Skin epidermis (tissue), 12 donors: ENCODE measurements around the gene TSPAN16.
"Not testable (repeated sequence)": the region's sequence is repeated elsewhere in the genome, so short reads cannot be mapped to it uniquely, and the experiment has no call there.

Experiments
- H3K27ac ChIP-seq, 21 experiments: fragments of 200-600 bp; sonication (generic) in 11 of 21; one replicate each; pipeline ENCODE4 v1.5.0; 2020; ENCODE audit warnings: mild to moderate bottlenecking in 3 of 21, inconsistent platforms in 2 of 21, moderate library complexity in 2 of 21
- H3K4me3 ChIP-seq, 7 experiments: fragments of 200-600 bp; sonication (generic) in 2 of 7; one replicate each; pipeline ENCODE4 v1.5.0; 2020; ENCODE audit warnings: inconsistent platforms in 2 of 7, mild to moderate bottlenecking in 2 of 7, moderate library complexity in 1 of 7

The TSPAN16 gene

DNA sequence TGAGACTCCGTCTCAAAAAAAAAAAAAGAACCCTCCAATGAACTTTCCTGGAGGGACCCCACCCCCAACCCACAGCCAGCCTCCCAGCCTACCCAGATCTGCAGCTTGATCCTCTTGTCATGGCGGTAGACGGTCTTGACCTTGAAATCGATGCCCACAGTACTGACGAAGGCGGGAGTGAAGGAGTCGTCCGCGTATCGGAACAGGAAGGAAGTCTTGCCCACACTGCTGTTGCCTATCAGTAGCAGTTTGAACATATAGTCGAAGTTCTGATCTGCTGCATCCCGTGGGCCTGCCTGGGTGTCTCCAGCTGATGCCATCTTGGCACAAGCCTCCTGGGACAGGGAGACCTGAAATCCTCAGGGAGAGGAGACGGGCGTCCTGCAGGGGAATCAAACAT is 41.1 kb downstream of the TSPAN16 start:
- Histone ChIP-seq H3K4me3 (no peak overlapping the region), H3K27ac (peak overlapping the region in 1 of 21 experiments; percentile 5)

DNA sequence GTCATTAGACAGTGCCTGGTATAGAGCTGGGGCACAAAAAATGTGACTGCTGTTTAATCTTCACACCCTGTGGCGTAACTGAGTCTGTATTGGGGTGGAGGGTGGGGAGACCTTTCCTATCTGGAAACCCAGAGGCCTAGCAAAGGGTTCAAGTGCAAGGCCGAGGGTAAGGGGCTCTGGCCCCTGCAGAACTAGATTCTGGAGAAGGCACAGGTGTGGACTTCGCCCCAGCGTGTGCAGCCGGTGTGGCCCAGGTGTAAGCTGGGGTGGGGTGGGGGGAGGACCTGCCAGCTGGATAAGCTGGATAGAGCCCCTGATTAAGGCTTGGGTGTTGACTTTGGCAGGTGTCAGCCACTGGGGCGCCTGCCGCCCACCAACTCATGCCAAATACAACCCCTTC is 42.2 kb downstream of the TSPAN16 start:
- Histone ChIP-seq H3K27ac (peak overlapping the region in 16 of 21 experiments; percentile 79 to 97 (median 85)), H3K4me3 (peak overlapping the region in 6 of 7 experiments; percentile 60 to 86 (median 77))

DNA sequence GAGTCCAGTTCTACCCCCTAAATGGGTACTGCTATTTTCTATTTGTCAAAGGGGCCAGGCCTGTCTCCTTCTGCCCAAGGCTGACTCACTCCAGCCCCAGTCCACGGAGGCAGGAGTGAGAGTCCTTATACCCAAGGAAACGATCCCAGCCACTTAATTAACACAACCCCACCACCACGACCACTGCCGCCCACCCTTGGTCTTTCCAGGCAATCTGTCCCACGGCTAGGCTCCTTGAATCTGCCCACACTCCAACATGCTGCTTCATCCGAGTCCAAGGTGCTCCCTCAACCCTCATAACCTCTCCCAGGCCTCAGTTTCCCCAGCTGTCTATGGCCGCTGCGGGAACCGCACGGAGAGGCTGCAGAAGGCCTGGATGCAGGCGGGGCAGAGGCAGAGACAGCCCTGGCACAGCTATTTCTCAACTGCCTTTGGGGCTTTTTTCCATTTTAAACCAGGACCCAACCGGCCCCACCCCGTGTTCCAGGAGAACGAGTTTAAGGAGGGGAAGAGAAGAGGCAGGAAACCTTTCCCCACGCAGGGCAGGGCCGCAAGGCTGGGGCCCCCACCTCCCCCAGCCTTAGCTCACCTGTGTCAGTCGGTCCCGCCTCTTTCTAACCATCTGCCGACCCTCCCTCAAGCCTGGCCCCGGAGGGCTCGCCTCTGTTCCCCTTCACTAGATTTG is 42.8 kb downstream of the TSPAN16 start:
- Histone ChIP-seq H3K27ac (peak overlapping the region; percentile 43 to 97 (median 85)), H3K4me3 (peak overlapping the region; percentile 60 to 90 (median 79))

DNA sequence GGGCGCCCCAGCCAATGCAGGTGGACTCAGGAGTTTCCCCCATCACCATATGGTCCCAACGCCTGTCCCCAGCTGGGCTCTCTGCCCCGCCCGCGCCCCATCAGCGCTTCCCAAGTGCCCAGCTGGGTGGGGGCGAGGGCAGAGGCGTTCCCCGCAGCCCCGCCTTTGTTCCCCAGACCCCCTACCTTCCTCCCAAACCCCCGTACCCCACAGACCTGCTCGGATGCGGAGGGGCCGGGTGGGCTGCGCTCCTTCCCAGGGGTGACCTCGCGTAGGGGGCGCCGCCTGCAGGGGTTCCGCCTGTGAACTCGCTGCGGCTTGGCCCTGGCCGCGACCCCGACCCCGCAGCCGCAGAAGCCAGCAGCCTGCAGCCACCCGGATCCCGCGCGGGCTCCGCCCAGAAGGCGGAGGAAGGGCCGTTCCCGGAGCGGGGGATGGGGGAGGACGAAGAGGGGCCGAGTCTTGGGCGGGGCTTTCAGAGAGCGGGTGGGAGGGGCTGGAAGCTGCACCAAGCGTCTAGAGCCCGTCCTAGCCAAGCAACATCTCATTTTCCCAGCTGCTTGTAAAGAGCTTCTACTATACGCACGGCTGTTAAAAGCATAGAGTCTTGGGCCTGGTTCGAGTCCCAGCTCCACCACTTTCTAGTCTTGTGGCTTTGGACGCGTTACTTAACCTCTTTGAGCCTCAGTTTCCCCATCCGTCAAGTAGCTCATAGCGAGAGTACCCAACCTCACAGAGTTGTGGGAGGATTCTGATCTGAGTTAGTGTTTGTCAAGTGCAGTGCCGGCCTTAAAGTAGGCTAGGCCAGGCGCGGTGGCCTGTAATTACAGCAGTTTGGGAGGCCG is 43.5 kb downstream of the TSPAN16 start, which contains the start of gene RAB3D:
Gene RAB3D, minus strand, starts transcription at position 404 of the 845 bp plus-strand sequence. CDS start 2,258 bp downstream, outside the sequence.
- Histone ChIP-seq H3K27ac (peak within 1 kb of the TSS; percentile 43 to 97 (median 85)), H3K4me3 (peak within 1 kb of the TSS; percentile 60 to 90 (median 79))

DNA sequence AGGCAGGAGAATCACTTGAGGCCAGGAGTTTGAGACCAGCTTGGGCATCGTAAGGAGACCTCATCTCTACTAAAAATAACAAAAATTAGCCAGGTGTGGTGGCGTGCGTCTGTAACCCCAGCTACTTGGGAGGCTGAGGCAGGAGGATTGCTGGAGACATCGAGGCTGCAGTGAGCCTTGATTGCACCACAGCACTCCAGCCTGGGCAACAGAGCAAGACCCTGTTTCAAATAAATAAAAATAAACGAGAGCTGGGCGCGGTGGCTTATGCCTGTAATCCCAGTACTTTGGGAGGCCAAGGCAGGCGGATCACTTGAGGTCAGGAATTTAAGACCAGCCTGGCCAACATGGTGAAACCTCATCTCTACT is 44.1 kb downstream of the TSPAN16 start:
- H3K4me3 ChIP-seq: peak overlapping the region in 4 of 7 experiments; percentile 63 to 90 (median 80)
- peak overlapping the region in 15 of 21 experiments; percentile 8 to 97 (median 87) for H3K27ac ChIP-seq

DNA sequence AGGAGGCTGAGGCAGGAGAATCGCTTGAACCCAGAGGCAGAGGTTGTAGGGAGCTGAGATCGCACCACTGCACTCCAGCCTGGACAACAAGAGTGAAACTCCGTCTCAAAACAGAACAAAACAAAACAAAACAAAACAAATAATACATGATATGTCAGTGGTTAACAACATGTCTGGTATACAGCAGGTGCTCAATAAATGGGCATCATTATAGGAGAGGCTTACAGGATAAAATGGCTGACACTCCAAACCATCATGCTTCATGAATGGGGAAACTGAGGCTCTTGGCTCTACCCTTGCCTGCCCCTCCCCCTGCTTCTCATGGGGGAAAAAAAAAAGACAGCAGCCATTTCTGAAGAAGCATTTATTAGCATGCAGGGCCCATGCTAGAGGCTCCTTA is 46.5 kb downstream of the TSPAN16 start:
- no peak overlapping the region for H3K4me3 ChIP-seq
- peak overlapping the region in 1 of 21 experiments; percentile 24 for H3K27ac ChIP-seq

DNA sequence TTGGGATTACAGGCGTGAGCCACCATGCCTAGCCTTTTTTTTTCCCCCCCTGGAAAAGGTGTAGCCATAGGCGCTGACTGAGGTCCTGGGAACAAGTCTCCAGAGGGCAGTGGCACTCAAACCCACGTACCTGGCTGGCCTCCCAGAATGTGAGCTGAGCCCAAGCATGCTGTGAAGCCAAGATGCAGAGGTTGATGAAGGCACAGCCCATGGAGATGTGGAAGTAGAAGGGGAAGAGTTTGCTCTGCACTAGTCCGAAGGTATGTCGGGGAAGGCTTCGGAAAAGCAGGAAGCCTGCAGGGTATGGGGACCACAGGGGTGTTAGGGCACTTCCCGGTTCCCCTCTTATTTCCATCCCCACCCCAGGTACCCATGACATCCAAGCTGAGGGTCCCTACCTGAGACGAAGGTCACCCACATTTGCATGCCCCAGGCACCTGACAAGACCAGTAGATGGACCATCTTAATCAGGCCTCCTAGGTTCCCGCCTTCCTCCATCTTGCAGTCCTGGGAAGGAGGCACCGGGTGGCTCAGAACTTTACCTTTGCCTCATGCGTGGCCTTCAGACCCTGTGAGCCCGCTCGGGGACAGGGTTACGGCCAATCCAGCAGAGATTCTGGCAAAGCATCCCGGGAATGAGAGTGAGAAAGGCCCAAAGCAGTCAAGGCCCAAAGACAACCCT is 49.3 kb downstream of the TSPAN16 start:
- Histone ChIP-seq H3K4me3 (peak overlapping the region; percentile 53 to 76 (median 67)), H3K27ac (peak overlapping the region in 17 of 21 experiments; percentile 68 to 91 (median 84))

DNA sequence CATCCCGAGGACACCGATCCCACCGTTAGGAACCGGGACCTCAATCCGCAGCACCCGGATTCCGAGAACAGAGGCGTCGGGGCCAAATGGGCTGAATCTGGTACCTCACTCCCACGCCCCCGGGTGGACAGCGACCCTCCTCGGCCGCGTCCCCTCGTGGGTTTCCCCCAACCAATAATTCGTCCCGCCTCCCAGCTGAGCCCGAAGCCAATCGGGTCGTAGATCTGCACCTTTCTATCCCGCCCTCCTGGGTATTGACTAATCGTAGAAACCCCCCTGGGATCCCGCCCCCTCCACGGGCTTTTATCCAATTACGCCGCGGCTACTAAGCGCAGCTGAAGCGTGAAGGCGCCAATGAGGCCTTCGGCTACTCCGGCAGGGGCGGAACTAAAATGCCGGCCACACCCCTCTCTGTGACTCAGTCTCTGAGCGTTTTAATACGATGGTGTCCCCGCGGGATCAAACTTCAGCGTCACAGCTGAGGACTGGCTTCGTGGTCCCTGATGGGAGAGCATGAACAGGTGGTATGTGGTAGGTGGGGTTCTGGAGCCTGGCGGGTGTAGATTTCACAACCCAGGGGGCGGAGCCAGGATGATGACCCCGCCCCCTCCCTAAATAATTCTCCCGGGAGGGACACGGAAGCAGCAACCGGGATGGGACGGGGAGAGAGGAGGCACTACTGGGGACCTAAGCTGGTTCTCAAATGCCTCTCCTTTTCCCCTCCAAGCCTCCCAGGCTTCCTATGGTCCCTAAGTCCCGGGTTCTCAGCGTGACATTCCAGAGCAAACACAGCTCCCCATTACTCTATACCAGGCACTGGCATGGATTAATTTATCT is 50.4 kb downstream of the TSPAN16 start, which contains the start of the genes CCDC159 and TMEM205:
Gene CCDC159, plus strand, starts transcription at position 416 of the 837 bp plus-strand sequence. Its CDS starts 88 bp downstream, at position 504.
Gene TMEM205, minus strand, starts transcription at position 165 of the 837 bp plus-strand sequence. CDS start 649 bp downstream, outside the sequence.
- H3K27ac ChIP-seq: peak within 1 kb of the TSS in 20 of 21 experiments; percentile 60 to 91 (median 83)
- peak within 1 kb of the TSS; percentile 53 to 76 (median 67) for H3K4me3 ChIP-seq

DNA sequence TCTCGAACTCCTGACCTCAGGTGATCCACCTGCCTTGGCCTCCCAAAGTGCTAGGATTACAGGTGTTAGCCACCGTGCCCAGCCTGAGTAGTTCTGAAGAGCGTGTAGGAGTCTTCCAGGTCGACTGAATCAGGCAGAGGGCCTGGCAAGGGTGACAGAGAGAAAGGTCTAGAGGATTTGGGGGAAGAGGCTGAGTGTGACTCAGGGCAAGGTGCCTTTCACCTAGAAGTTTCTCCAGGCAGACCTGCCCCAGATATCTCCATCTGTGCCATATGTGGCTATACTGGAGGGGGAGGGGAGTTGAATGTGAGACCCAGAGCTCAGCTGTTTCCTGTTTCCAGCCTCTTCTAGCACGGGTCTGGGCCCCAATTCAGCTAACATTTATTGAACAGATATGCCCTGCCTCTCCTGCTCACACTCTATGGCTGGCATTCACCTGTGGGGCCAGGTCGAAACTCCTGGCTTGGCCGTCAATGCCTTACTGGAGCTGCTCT is 51.6 kb downstream of the TSPAN16 start:
- H3K27ac ChIP-seq: peak overlapping the region in 2 of 21 experiments; percentile 81 to 86
- no peak overlapping the region for H3K4me3 ChIP-seq

DNA sequence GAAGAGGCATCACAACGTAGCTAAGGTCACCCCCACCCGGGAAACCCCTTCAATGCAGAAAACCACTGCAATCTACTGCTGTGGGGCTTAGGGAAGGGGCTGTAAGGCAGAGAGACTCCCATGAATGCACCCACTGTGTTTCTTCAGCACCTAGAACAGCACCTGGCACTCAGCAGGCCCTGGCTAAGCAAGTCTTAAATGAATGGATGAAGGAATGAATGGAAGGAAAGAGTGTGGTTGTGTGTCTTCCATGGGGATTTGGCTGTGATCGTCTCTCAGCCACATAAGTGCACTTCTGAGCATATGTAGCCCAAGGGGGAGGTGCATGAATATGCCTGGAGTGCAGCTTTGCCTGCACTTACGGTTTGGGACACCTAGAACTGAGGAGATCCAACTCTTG is 53.2 kb downstream of the TSPAN16 start:
- no peak overlapping the region for H3K4me3 ChIP-seq
- no peak overlapping the region for H3K27ac ChIP-seq

DNA sequence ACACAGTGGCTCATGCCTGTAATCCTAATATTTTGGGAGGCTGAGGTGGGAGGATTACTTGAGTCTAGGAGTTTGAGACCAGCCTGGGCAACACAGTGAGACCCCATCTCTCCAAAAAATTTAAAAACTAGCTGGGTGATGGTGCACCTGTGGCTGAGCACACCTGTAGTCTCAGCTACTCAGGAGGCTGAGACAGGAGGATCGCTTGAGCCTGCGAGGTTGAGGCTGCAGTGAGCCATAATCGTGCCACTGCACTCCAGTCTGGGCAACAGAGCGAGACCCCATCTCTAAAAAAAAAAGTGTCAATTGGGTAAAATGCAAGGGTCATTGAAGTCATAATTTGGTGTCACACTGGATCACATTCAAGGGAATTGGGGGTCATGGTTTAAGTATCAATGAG is 58.1 kb downstream of the TSPAN16 start:
- not testable (repeated sequence) for H3K27ac ChIP-seq, H3K4me3 ChIP-seq

DNA sequence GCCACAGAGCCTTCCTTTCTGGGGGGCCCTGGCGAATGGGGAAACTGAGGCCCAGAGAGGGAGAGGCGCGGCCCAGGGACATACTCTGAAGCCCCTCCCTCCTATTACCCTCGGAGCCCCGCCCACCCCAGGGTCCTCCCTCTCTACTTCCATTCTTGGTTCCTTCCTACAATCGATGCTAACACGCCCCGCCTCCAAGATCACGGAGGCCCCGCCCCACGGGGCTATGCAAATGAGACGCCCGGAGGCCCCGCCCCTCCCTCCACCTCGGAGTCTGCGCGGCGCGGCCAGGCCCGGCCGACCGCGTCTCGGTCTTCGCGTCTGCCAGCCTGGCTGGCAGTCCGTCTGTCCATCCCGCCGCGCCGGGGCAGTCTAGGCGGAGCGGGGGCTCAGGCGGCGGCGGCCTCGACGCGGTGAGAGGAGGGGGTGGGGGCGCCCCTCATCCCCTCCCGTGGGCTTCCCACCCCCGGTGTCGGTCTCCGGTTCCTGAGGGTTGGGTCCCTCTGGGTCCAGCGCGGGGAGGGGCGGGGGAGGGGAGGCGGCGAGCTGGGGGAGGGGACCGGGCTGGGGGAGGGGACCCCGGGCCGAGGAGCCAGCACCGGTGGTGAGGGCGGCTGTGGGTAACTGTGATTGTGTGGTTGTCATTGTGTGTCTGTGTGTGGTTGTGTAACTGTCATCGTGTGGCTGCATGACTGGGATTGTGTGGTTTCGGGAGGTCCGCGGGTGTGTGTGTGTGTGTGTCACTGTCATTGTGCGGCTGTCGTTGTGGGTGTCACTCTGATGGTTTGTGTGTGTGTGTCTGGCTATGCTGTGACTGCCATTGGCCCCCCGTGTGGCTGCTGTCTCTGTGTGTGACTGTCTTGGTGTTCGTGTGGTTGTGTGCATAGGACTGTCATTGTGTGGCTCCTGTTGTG is 59.5 kb downstream of the TSPAN16 start, which contains the start of gene PLPPR2:
Gene PLPPR2, plus strand, starts transcription at position 273 of the 914 bp plus-strand sequence. CDS start 2,242 bp downstream, outside the sequence.
- peak within 1 kb of the TSS in 20 of 21 experiments; percentile 13 to 87 (median 76) for H3K27ac ChIP-seq
- H3K4me3 ChIP-seq: peak within 1 kb of the TSS; percentile 52 to 67 (median 57)

DNA sequence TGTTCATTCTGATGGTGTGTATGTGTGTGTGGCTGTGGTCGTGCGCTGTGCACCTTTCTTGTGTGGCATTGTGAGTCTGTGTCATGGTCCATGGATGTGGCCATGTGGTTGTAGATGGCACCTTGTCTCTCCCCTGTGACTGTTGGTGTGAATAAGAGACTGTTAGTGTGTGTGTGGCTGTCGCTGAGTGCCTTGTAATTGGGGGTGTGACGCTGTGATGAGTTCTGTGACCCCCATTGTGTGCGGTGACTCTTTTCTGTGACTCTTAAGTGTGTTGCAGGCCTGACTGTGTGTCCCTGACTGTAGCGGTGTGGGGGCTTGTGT is 60.1 kb downstream of the TSPAN16 start:
- Histone ChIP-seq H3K27ac (peak overlapping the region in 11 of 21 experiments; percentile 13 to 87 (median 79)), H3K4me3 (peak overlapping the region; percentile 52 to 67 (median 57))

DNA sequence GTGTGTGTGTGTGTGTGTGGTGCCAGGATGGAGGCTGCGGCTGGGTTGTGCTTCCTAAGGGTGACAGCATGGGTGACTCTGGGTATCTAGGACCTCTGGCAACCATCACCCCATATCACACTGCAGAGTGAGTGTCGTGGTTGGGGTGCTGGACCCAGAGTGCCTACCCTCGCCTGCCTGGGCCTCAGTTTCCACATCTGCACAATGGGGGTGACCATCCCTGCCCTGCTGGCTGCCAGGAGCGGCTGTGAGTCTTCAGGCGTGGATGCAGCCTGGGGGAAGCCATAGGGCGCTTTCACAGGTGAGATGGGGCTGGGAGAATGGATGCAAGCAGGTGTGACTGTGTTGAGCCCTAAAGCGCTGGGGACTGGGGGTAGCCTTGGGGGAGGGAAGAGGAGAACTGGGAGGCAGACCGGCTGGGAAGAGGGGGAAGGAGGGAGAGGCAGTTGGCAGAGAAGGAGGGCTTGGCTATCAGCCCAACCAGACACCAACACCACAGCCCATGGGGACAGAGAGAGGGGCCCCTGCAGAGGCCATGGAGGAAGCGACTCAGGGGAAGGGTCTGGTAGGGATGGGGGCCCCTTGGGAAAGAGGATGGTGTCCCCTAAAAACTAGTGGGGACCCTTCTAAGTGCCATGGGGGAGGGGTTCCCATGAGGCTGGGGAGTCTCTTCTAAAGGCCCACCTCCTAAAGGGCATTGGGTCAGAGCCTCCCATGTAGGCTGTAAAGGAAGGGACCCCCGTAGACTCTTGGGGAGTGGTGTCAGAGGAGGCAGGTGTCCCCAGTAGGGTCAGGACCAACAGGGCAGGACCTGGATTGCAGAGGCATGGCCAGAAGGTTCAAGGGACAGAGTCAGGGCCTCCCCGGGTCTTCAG is 61.0 kb downstream of the TSPAN16 start:
- no peak overlapping the region for H3K27ac ChIP-seq
- H3K4me3 ChIP-seq: no peak overlapping the region

DNA sequence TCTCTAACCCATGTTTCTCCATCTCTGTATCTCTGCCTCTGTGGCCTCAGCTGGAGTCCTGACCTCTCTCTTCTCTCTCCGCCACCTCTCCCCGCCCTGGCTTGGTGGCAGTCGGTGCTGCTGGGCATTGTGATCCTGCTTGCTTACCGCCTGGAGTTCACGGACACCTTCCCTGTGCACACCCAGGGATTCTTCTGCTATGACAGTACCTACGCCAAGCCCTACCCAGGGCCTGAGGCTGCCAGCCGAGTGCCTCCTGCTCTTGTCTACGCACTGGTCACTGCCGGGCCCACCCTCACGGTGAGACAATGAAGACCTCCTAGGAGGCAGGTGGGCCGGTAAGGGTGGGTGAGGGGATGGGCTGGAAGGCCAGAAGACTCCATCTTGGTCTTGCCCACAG is 63.5 kb downstream of the TSPAN16 start:
- no peak overlapping the region for H3K4me3 ChIP-seq
- H3K27ac ChIP-seq: no peak overlapping the region

DNA sequence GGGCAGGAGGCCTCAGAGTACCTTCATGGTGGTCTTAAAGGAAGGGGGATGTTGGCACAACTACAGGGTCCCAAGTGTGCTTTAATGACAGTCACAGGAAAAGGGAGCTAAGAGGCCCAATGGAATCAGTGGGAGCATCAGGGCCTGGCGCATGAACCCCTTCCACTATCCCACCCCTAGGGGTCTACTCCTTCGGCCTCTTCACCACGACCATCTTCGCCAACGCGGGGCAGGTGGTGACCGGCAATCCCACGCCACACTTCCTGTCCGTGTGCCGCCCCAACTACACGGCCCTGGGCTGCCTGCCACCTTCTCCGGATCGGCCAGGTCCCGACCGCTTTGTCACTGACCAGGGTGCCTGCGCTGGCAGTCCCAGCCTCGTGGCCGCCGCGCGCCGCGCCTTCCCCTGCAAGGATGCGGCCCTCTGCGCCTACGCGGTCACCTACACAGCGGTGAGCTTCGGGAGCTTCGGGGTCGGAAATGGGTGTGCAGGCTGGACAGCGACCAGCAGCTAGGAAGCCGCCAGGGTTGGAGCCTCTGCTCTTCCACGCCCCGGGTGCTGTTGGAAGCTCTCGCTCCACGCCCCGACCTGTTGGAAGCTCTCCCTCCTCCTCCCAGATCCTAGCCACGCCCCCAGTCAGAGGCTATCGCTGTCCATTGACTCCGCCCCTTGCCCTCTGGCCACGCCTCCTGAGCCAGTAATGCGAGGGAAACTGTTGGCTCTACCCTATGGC is 65.2 kb downstream of the TSPAN16 start:
- no peak overlapping the region for H3K27ac ChIP-seq
- no peak overlapping the region for H3K4me3 ChIP-seq
